Panc1 (cell line): Measurements from ENCODE around the gene EYS. TPM values are rescaled to one million over a fixed set of nuclear protein-coding genes. Genes with fewer than 3 reads are reported as not detected.

Source experiments
- ATAC-seq: fragments of 200-7000 bp; cut with Tn5 transposase; 2 replicates; pipeline ENCODE4 v1.9.1; 2020; ENCODE audit warnings: mild to moderate bottlenecking, moderate library complexity
- BruUV-seq: library from RNA; stranded (reverse); fragments of 400-500 nt; replicated peaks from 2 replicates; lab custom pipeline; 2021; lab: Mats Ljungman, UMichigan
- CTCF ChIA-PET: fragments of 300-600 bp; sonication (Branson Sonifier 250); formaldehyde crosslinking; loops from one replicate; lab custom pipeline; 2022; ENCODE audit warnings: antibody characterized with exemption; lab: Charles Lee
- POLR2A ChIA-PET: fragments of 300-600 bp; sonication (Branson Sonifier 250); formaldehyde crosslinking; loops from one replicate; lab custom pipeline; 2022; ENCODE audit warnings: antibody characterized with exemption; lab: Charles Lee
- DNase-seq: peaks from one replicate; pipeline ENCODE4 v3.0.0-alpha.2; 2010; ENCODE audit warnings: low read depth, low spot score
- H3K27ac ChIP-seq: 2 replicates; pipeline ENCODE4 v1.5.1; 2011; ENCODE audit warnings: mild to moderate bottlenecking, low read length, inconsistent platforms
- H3K27me3 ChIP-seq: fragments of 200-500 bp; sonication (Bioruptor generic); 2 replicates; pipeline ENCODE4 v1.6.0; 2014; ENCODE audit warnings: low read length, inconsistent platforms; ENCODE audit not compliant: control insufficient read depth, insufficient read depth
- H3K36me3 ChIP-seq: fragments of 200-500 bp; sonication (Bioruptor generic); 2 replicates; pipeline ENCODE4 v1.5.1; 2014; ENCODE audit warnings: inconsistent platforms, mild to moderate bottlenecking, low read length, moderate library complexity; ENCODE audit not compliant: control insufficient read depth, insufficient read depth
- H3K4me1 ChIP-seq: 2 replicates; pipeline ENCODE4 v1.5.1; 2011; ENCODE audit warnings: inconsistent platforms, mild to moderate bottlenecking, low read length, moderate library complexity; ENCODE audit not compliant: control insufficient read depth, insufficient read depth
- H3K4me3 ChIP-seq, 2 experiments: 2 replicates each; pipeline ENCODE4 v1.5.1; 2011 to 2012; ENCODE audit warnings: low read depth in 2 of 2, low read length in 2 of 2, mild to moderate bottlenecking in 2 of 2, inconsistent platforms in 1 of 2, moderate library complexity in 1 of 2
- H3K9me3 ChIP-seq: fragments of 200-500 bp; sonication (Bioruptor generic); 2 replicates; pipeline ENCODE4 v1.5.1; 2014; ENCODE audit warnings: low read depth, mild to moderate bottlenecking, inconsistent platforms, low read length, moderate library complexity; ENCODE audit not compliant: control insufficient read depth, insufficient read depth
- CTCF ChIP-seq: fragments of 450-650 bp; IDR thresholded peaks from 2 replicates; pipeline ENCODE4 v1.5.1; 2017; ENCODE audit warnings: mild to moderate bottlenecking
- POLR2AphosphoS5 ChIP-seq: IDR thresholded peaks from 2 replicates; pipeline ENCODE4 v1.6.1; 2012; ENCODE audit warnings: mild to moderate bottlenecking, low read depth, low read length, moderate library complexity
- REST ChIP-seq, 2 experiments: IDR thresholded peaks; 2 replicates each; pipeline ENCODE4 v1.6.1; 2011 to 2012; ENCODE audit warnings: low read depth in 2 of 2, control low read depth in 1 of 2, low read length in 1 of 2, mild to moderate bottlenecking in 1 of 2, moderate library complexity in 1 of 2; ENCODE audit not compliant: insufficient read depth in 1 of 2
- SIN3A ChIP-seq: IDR thresholded peaks from 2 replicates; pipeline ENCODE4 v1.6.1; 2012; ENCODE audit warnings: low read depth, mild to moderate bottlenecking, low read length, moderate library complexity, borderline replicate concordance; ENCODE audit not compliant: insufficient read depth
- TCF7L2 ChIP-seq: IDR thresholded peaks from 2 replicates; pipeline ENCODE4 v1.6.1; 2011; ENCODE audit warnings: mild to moderate bottlenecking, low read depth, low read length, inconsistent platforms
- in situ Hi-C: cut with HindIII; loops from 2 replicates; pipeline ENCODE4 v1.10.0; 2016; ENCODE audit warnings: low sequenced_read_pairs, low pct_unique_long_range_greater_than_20kb
- intact Hi-C: fragments of 100-400 bp; cut with micrococcal nuclease; formaldehyde crosslinking; loops from one replicate; pipeline ENCODE4 v1.10.0; 2022; ENCODE audit not compliant: unreplicated experiment
- total RNA-seq: library from RNA; stranded (reverse); gene quantifications from one replicate; pipeline ENCODE4 v1.2.1, GENCODE V29; 2021; ENCODE audit not compliant: unreplicated experiment

EYS gene
- total RNA-seq, 1 experiment from 2014 or later = not detected

GRCh38 chr6:65055545-65055944 lies 651.5 kb downstream of the EYS start:
- Histone ChIP-seq H3K27me3 (no peaks in the 10 kb centered on the region), H3K9me3 (no peaks in the 10 kb centered on the region), H3K4me3 (no peak overlapping the region), H3K4me1 (no peaks in the 10 kb centered on the region), H3K27ac (no peak overlapping the region), H3K36me3 (no peaks in the 10 kb centered on the region)
- ATAC-seq (no peak), DNase-seq (no peak)
- POLR2A ChIA-PET = no interaction called here
- CTCF ChIA-PET = no interaction called here
- TF ChIP-seq REST (IDR thresholded peaks at IDR 0.05; ENCODE audit: insufficient read depth in 1 of 2, low read depth in 2 of 2, low read length in 1 of 2) (no peak), SIN3A (no peak), POLR2AphosphoS5 (no peak)
- no TSS peak for BruUV-seq
- in situ Hi-C loops = no loop called here
- intact Hi-C loops = no loop called here

GRCh38 chr6:65052626-65053025 lies 654.4 kb downstream of the EYS start:
- ATAC-seq = no peak
- BruUV-seq = no TSS peak
- in situ Hi-C loops = no loop called here

More at GRCh38 chr6:65052626-65053025, 654.4 kb downstream of the EYS start:
- Histone ChIP-seq H3K9me3 (no peaks in the 10 kb centered on the region), H3K36me3 (no peaks in the 10 kb centered on the region), H3K27me3 (no peaks in the 10 kb centered on the region), H3K4me1 (no peaks in the 10 kb centered on the region), H3K4me3 (no peak overlapping the region), H3K27ac (no peak overlapping the region)
- intact Hi-C loops = no loop called here
- ChIA-PET CTCF (no interaction called here), POLR2A (no interaction called here)
- no peak for TF ChIP-seq REST (IDR thresholded peaks at IDR 0.05; ENCODE audit: insufficient read depth in 1 of 2, low read depth in 2 of 2, low read length in 1 of 2)
- TF ChIP-seq CTCF = no peak
- no peak for TF ChIP-seq POLR2AphosphoS5
- TF ChIP-seq TCF7L2 = no peak
- TF ChIP-seq SIN3A = no peak
- no peak for DNase-seq
